ENCODE measurements around the gene GABRB2. TPM values are rescaled to one million over a fixed set of nuclear protein-coding genes. Genes with fewer than 3 reads are reported as not detected.

GABRB2 gene
- total and polyA plus RNA-seq, 3 experiments from 2014 or later, result not detected

DNA sequence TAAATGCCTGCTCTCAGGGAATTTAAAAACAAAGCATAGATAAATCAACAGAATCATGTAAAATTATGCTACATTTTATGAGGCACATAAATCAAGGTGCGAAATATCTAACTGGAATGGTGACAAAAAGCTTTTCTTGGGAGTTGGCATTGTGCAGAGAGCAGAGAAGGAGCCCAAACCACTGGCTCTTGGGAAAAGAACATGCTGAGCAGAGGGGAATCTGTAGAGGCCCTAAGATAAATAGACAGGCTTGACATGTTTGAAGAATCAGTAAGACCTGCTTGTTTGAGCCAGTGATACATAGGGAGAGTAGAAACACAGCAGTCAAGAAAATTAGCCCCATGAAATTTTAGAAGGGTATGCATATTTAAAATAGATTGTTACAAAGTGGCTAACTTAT, 85.8 kb downstream of the GABRB2 start:
- H3K27me3 ChIP-seq (ENCODE audit: insufficient read depth, low read length, poor library complexity, severe bottlenecking), result no peaks in the 10 kb centered on the region
- H3K27ac ChIP-seq (ENCODE audit: low read depth, low read length), result no peak overlapping the region
- H3K27ac Mint-ChIP-seq, result no peak overlapping the region
- H3K9me3 Mint-ChIP-seq, result no peaks in the 10 kb centered on the region
- H3K4me3 ChIP-seq (ENCODE audit: low read length), result no peak overlapping the region
- no peaks in the 10 kb centered on the region for H3K4me1 Mint-ChIP-seq
- CTCF ChIA-PET, result no interaction called here
- no peaks in the 10 kb centered on the region for H3K36me3 ChIP-seq (ENCODE audit: insufficient read depth, low read length)
- no peak for DNase-seq
- H3K4me1 ChIP-seq (ENCODE audit: insufficient read depth, low read length), result no peaks in the 10 kb centered on the region
- no peaks in the 10 kb centered on the region for H3K36me3 Mint-ChIP-seq
- H3K4me3 Mint-ChIP-seq, result no peak overlapping the region
- H3K27me3 Mint-ChIP-seq, result no peaks in the 10 kb centered on the region
- no peaks in the 10 kb centered on the region for H3K9me3 ChIP-seq (ENCODE audit: low read length)
- POLR2A ChIA-PET, result no interaction called here

DNA sequence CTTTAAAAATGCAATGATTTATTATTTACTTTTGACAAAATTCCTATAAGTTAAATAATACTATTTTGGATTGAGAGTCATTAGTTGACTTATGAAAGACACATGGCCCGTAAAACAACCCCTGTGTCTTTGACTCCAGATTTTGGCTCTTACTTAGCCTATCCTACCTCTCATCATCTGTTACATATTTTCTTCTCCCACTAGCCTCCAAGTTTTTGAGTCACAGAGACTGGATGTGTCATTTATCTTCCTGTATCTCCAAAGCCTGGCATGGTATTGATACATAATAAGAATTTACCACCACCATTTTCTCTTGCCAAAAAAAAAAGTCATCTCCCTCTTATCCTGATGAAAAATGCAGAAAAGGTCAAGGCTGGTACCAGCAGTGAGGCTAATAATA, 99.9 kb downstream of the GABRB2 start:
- H3K36me3 Mint-ChIP-seq, result no peaks in the 10 kb centered on the region
- no peaks in the 10 kb centered on the region for H3K27me3 Mint-ChIP-seq
- no peaks in the 10 kb centered on the region for H3K4me1 Mint-ChIP-seq
- H3K9me3 Mint-ChIP-seq, result peaks cover 0 to 2% (median 0%) of the 10 kb centered on the region in 5 donors
- Histone ChIP-seq H3K27ac (ENCODE audit: low read depth, low read length) (no peak overlapping the region), H3K4me3 (ENCODE audit: low read length) (no peak overlapping the region), H3K27me3 (ENCODE audit: insufficient read depth, low read length, poor library complexity, severe bottlenecking) (no peaks in the 10 kb centered on the region), H3K9me3 (ENCODE audit: low read length) (no peaks in the 10 kb centered on the region), H3K36me3 (ENCODE audit: insufficient read depth, low read length) (no peaks in the 10 kb centered on the region), H3K4me1 (ENCODE audit: insufficient read depth, low read length) (no peaks in the 10 kb centered on the region)
- no peak overlapping the region for H3K4me3 Mint-ChIP-seq
- ChIA-PET POLR2A (no interaction called here), CTCF (no interaction called here)
- no peak overlapping the region for H3K27ac Mint-ChIP-seq
- DNase-seq, result no peak

DNA sequence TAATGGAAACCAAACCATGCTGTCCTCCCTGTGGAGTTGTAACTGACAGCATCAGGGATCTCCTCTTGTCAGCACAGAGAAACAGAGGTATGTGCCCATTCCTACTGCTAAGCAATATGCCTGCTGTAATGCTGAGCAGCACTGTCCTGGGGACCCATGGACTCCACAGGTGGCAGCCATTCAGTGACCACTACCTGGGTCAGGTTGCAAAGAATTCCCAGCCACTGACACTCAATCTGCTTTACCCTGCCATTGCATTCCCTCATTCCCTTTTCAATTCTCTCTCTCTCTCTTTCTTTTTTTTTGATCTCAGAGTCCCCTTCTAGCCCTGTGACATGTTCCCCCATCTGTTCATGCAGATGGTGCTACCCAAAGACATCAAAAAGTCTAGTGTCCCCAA, 104.1 kb downstream of the GABRB2 start:
- H3K27ac Mint-ChIP-seq, result no peak overlapping the region
- no peaks in the 10 kb centered on the region for H3K4me1 ChIP-seq (ENCODE audit: insufficient read depth, low read length)
- H3K9me3 ChIP-seq (ENCODE audit: low read length), result no peaks in the 10 kb centered on the region
- H3K9me3 Mint-ChIP-seq, result peaks cover 0 to 8% (median 4%) of the 10 kb centered on the region in 5 donors
- H3K27me3 ChIP-seq (ENCODE audit: insufficient read depth, low read length, poor library complexity, severe bottlenecking), result no peaks in the 10 kb centered on the region
- H3K27me3 Mint-ChIP-seq, result no peaks in the 10 kb centered on the region
- H3K36me3 ChIP-seq (ENCODE audit: insufficient read depth, low read length), result no peaks in the 10 kb centered on the region
- POLR2A ChIA-PET, result no interaction called here
- H3K4me3 ChIP-seq (ENCODE audit: low read length), result no peak overlapping the region
- no peaks in the 10 kb centered on the region for H3K4me1 Mint-ChIP-seq
- H3K27ac ChIP-seq (ENCODE audit: low read depth, low read length), result no peak overlapping the region
- no peaks in the 10 kb centered on the region for H3K36me3 Mint-ChIP-seq
- no peak for DNase-seq
- H3K4me3 Mint-ChIP-seq, result no peak overlapping the region
- CTCF ChIA-PET, result no interaction called here

DNA sequence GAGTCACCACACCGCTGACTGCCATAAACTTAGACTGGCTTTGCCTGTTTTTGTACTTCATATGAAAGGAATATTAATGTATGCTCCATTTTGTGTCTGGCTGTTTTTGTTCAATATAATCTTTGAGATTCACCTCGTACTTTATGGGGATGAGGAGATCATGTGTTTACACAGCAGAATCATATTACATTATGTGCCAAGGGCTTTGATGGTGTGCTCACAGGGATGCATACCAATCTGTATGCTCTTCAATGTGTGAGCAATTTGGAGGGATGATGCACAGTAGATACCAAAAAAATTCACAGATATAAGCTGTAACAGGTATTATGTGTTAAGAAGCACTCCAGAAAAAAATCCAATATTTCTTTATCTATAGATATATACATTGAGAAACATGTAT, 113.7 kb downstream of the GABRB2 start:
- H3K4me1 Mint-ChIP-seq, result no peaks in the 10 kb centered on the region
- Histone ChIP-seq H3K27me3 (ENCODE audit: insufficient read depth, low read length, poor library complexity, severe bottlenecking) (no peaks in the 10 kb centered on the region), H3K36me3 (ENCODE audit: insufficient read depth, low read length) (no peaks in the 10 kb centered on the region), H3K4me1 (ENCODE audit: insufficient read depth, low read length) (no peaks in the 10 kb centered on the region), H3K27ac (ENCODE audit: low read depth, low read length) (no peak overlapping the region), H3K9me3 (ENCODE audit: low read length) (no peaks in the 10 kb centered on the region), H3K4me3 (ENCODE audit: low read length) (no peak overlapping the region)
- H3K36me3 Mint-ChIP-seq, result no peaks in the 10 kb centered on the region
- no peak overlapping the region for H3K4me3 Mint-ChIP-seq
- DNase-seq, result no peak
- H3K9me3 Mint-ChIP-seq, result peaks cover 0 to 5% (median 2%) of the 10 kb centered on the region in 5 donors
- ChIA-PET POLR2A (no interaction called here), CTCF (no interaction called here)
- no peak overlapping the region for H3K27ac Mint-ChIP-seq
- no peaks in the 10 kb centered on the region for H3K27me3 Mint-ChIP-seq

DNA sequence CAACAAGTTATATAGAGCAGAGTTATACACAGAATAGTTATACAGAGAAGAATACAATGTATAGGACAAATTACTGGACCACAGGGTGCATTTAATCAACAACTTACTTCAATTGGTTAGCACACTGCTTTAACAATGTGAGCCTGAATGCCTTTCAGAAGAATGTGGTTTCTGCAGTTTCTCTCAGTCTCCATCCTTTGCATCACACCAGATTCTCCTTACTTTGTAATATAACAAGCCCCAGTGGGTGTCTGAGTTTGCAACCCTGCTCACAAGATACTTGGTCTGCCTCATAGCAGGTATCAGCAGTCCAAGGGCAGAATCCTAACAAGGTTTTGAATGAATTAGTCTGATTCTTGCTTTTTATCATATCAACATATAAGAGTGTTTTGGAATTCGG, 114.6 kb downstream of the GABRB2 start:
- H3K27ac ChIP-seq (ENCODE audit: low read depth, low read length), result no peak overlapping the region
- no peaks in the 10 kb centered on the region for H3K4me1 Mint-ChIP-seq
- POLR2A ChIA-PET, result no interaction called here
- H3K27me3 Mint-ChIP-seq, result no peaks in the 10 kb centered on the region
- H3K36me3 ChIP-seq (ENCODE audit: insufficient read depth, low read length), result no peaks in the 10 kb centered on the region
- H3K36me3 Mint-ChIP-seq, result no peaks in the 10 kb centered on the region
- H3K4me1 ChIP-seq (ENCODE audit: insufficient read depth, low read length), result no peaks in the 10 kb centered on the region
- H3K27me3 ChIP-seq (ENCODE audit: insufficient read depth, low read length, poor library complexity, severe bottlenecking), result no peaks in the 10 kb centered on the region
- no peak overlapping the region for H3K4me3 Mint-ChIP-seq
- CTCF ChIA-PET, result no interaction called here
- H3K9me3 ChIP-seq (ENCODE audit: low read length), result no peaks in the 10 kb centered on the region
- DNase-seq, result no peak
- H3K9me3 Mint-ChIP-seq, result peaks cover 0 to 5% (median 2%) of the 10 kb centered on the region in 5 donors
- H3K4me3 ChIP-seq (ENCODE audit: low read length), result no peak overlapping the region
- H3K27ac Mint-ChIP-seq, result no peak overlapping the region

DNA sequence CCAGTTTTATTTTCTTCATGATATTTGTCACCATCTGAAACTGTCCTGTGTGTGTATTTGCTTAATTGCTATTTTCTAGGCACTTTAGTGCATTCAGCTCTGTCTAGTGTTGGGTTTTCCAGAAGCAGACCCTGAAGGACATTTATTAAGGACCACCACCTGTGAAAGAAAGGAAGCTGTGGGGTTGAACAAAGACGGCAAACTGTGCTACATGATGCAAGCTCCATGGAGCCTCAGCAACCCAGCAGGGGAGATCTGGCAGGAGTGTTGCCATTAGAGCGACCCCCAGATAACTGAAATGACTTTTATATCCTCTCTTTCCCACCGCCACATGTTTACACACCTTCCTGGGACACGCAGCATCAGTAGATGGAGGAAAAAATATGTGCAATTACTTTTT, 125.5 kb downstream of the GABRB2 start:
- CTCF ChIA-PET, result no interaction called here

DNA sequence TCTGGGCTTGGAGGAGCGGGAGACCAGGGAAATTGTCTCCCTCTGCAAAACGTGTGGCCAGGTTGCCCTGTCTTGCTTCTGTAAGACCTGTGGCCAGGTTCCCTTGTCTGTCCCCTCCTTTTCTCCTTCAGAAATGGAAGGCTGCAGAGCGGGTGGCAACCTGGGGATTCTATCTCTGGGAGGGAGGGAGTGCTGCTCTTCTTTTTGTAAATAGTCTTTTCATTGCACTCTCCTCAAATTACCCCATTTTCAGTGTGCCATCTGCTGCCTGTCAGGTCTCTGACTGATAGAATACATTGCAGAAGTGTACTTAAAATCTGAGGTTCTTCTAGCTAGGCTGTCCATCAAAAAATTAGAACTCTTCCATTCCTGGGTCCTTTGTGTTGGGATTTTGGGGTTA, 126.0 kb downstream of the GABRB2 start:
- Histone ChIP-seq H3K27ac (ENCODE audit: low read depth, low read length) (no peak overlapping the region), H3K9me3 (ENCODE audit: low read length) (no peaks in the 10 kb centered on the region), H3K27me3 (ENCODE audit: insufficient read depth, low read length, poor library complexity, severe bottlenecking) (no peaks in the 10 kb centered on the region), H3K36me3 (ENCODE audit: insufficient read depth, low read length) (no peaks in the 10 kb centered on the region), H3K4me3 (ENCODE audit: low read length) (no peak overlapping the region), H3K4me1 (ENCODE audit: insufficient read depth, low read length) (no peaks in the 10 kb centered on the region)
- CTCF ChIA-PET, result no interaction called here
- Mint-ChIP-seq H3K27ac (no peak overlapping the region), H3K36me3 (no peaks in the 10 kb centered on the region), H3K4me1 (no peaks in the 10 kb centered on the region), H3K9me3 (peaks cover 0 to 3% (median 0%) of the 10 kb centered on the region in 5 donors), H3K4me3 (no peak overlapping the region), H3K27me3 (no peaks in the 10 kb centered on the region)
- DNase-seq, result no peak
- POLR2A ChIA-PET, result no interaction called here

More for the DNA sequence above, 125.5 kb downstream of the GABRB2 start:
- H3K4me1 Mint-ChIP-seq, result no peaks in the 10 kb centered on the region
- POLR2A ChIA-PET, result no interaction called here
- H3K27ac ChIP-seq (ENCODE audit: low read depth, low read length), result no peak overlapping the region
- H3K36me3 ChIP-seq (ENCODE audit: insufficient read depth, low read length), result no peaks in the 10 kb centered on the region
- H3K27ac Mint-ChIP-seq, result no peak overlapping the region
- no peak for DNase-seq
- H3K27me3 ChIP-seq (ENCODE audit: insufficient read depth, low read length, poor library complexity, severe bottlenecking), result no peaks in the 10 kb centered on the region
- H3K4me3 ChIP-seq (ENCODE audit: low read length), result no peak overlapping the region
- H3K36me3 Mint-ChIP-seq, result no peaks in the 10 kb centered on the region
- no peaks in the 10 kb centered on the region for H3K9me3 ChIP-seq (ENCODE audit: low read length)
- no peaks in the 10 kb centered on the region for H3K27me3 Mint-ChIP-seq
- H3K4me3 Mint-ChIP-seq, result no peak overlapping the region
- no peaks in the 10 kb centered on the region for H3K4me1 ChIP-seq (ENCODE audit: insufficient read depth, low read length)
- H3K9me3 Mint-ChIP-seq, result peaks cover 0 to 3% (median 1%) of the 10 kb centered on the region in 5 donors

DNA sequence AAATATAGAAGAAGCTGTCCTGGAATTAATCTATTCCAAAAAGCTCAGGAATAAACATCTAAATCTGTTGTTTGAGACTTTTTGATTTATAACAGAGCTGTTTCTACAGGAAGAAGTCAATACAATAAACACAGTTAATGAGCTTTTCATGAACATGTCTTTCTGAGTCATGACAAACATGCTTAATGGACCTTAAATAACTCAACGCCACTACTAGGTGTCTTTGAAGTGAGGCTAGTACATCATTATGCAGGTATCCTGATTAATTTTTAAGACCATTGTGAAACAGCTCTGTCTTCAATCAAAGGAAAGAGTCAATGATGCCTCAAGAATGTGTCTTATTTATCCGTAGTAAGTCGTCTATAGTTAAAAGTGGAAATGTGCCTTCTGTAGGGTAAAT, 131.6 kb downstream of the GABRB2 start:
- Mint-ChIP-seq H3K9me3 (no peaks in the 10 kb centered on the region), H3K36me3 (no peaks in the 10 kb centered on the region), H3K27me3 (no peaks in the 10 kb centered on the region), H3K4me3 (no peak overlapping the region), H3K4me1 (no peaks in the 10 kb centered on the region), H3K27ac (no peak overlapping the region)
- H3K36me3 ChIP-seq (ENCODE audit: insufficient read depth, low read length), result no peaks in the 10 kb centered on the region
- ChIA-PET POLR2A (no interaction called here), CTCF (no interaction called here)
- no peaks in the 10 kb centered on the region for H3K27me3 ChIP-seq (ENCODE audit: insufficient read depth, low read length, poor library complexity, severe bottlenecking)
- H3K9me3 ChIP-seq (ENCODE audit: low read length), result no peaks in the 10 kb centered on the region
- no peaks in the 10 kb centered on the region for H3K4me1 ChIP-seq (ENCODE audit: insufficient read depth, low read length)
- H3K27ac ChIP-seq (ENCODE audit: low read depth, low read length), result no peak overlapping the region
- H3K4me3 ChIP-seq (ENCODE audit: low read length), result no peak overlapping the region
- DNase-seq, result no peak

DNA sequence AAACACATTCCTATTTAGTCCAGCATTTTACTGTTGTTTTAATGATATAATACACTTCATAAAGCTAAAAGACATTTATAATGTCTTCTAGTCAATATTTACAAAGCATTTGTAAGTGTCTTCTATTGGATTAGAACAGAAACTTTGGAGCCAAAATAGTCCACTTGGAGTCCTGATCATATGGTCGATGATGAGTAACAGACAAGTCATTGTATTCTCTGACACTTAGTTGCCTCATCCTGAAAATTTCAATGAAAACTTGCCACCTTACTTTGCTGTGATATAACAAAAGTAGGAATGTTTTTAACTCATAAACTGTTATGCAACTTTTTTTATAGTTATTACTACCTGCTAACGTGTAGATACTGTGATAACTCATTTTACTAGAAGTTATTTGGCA, 132.5 kb downstream of the GABRB2 start:
- H3K36me3 Mint-ChIP-seq, result no peaks in the 10 kb centered on the region

More for the DNA sequence above, 132.5 kb downstream of the GABRB2 start:
- Mint-ChIP-seq H3K4me1 (no peaks in the 10 kb centered on the region), H3K4me3 (no peak overlapping the region), H3K27ac (no peak overlapping the region), H3K9me3 (no peaks in the 10 kb centered on the region), H3K27me3 (no peaks in the 10 kb centered on the region)
- Histone ChIP-seq H3K27me3 (ENCODE audit: insufficient read depth, low read length, poor library complexity, severe bottlenecking) (no peaks in the 10 kb centered on the region), H3K27ac (ENCODE audit: low read depth, low read length) (no peak overlapping the region), H3K4me1 (ENCODE audit: insufficient read depth, low read length) (no peaks in the 10 kb centered on the region), H3K9me3 (ENCODE audit: low read length) (no peaks in the 10 kb centered on the region), H3K36me3 (ENCODE audit: insufficient read depth, low read length) (no peaks in the 10 kb centered on the region), H3K4me3 (ENCODE audit: low read length) (no peak overlapping the region)
- ChIA-PET POLR2A (no interaction called here), CTCF (no interaction called here)
- DNase-seq, result no peak
